Breast epithelium (tissue), 4 donors: ENCODE measurements around the gene DCLK1. TPM values are rescaled to one million over a fixed set of nuclear protein-coding genes. Genes with fewer than 3 reads are reported as not detected.

ENCODE experiments used
- DNase-seq, 2 donors: peaks; one replicate each; pipeline ENCODE4 v3.0.0-alpha.2; 2019; ENCODE audit warnings: low spot score in 2 of 2
- H3K27ac ChIP-seq, 2 donors: fragments of 200-600 bp; sonication (generic) in 1 of 2; one replicate each; pipeline ENCODE4 v1.5.1; 2016 to 2019; ENCODE audit warnings: mild to moderate bottlenecking in 1 of 2
- H3K27me3 ChIP-seq, 2 donors: fragments of 200-600 bp; sonication (generic) in 1 of 2; one replicate each; pipeline versions ENCODE4 v1.5.1 to v1.6.0; 2017 to 2019; ENCODE audit warnings: control low read depth in 1 of 2, mild to moderate bottlenecking in 1 of 2
- H3K36me3 ChIP-seq: fragments of 200-600 bp; one replicate; pipeline ENCODE4 v1.5.1; 2019
- H3K4me1 ChIP-seq, 2 donors: fragments of 200-600 bp; sonication (generic); one replicate each; pipeline ENCODE4 v1.5.1; 2016 to 2019; ENCODE audit warnings: control low read depth in 1 of 2
- H3K4me3 ChIP-seq, 3 donors: fragments of 200-600 bp; sonication (generic); 1 replicate in 2 of 3; 2 replicates in 1 of 3; pipeline ENCODE4 v1.5.1; 2016 to 2019; ENCODE audit warnings: mild to moderate bottlenecking in 3 of 3, moderate library complexity in 2 of 3
- H3K9me3 ChIP-seq, 2 donors: fragments of 200-600 bp; sonication (generic) in 1 of 2; one replicate each; pipeline ENCODE4 v1.5.1; 2016 to 2019; ENCODE audit warnings: control low read depth in 1 of 2
- CTCF ChIP-seq, 3 donors: fragments of 450-650 bp; IDR thresholded peaks; one replicate each; pipeline ENCODE4 v1.5.1; 2016 to 2017; ENCODE audit warnings: antibody characterized with exemption in 3 of 3, mild to moderate bottlenecking in 3 of 3, moderate library complexity in 3 of 3
- POLR2A ChIP-seq: fragments of 450-650 bp; IDR thresholded peaks from one replicate; pipeline ENCODE4 v1.6.1; 2016; ENCODE audit warnings: antibody characterized with exemption, mild to moderate bottlenecking, moderate library complexity
- POLR2AphosphoS5 ChIP-seq, 3 donors: sonication (generic); formaldehyde crosslinking; IDR thresholded peaks; one replicate each; pipeline ENCODE4 v1.6.1; 2017; ENCODE audit warnings: antibody characterized with exemption in 3 of 3
- intact Hi-C: fragments of 100-400 bp; cut with DNase I; formaldehyde crosslinking; loops from one replicate; pipeline ENCODE4 v1.15.1; 2023; ENCODE audit warnings: low total_unique reads
- total RNA-seq, 3 donors: library from RNA; depleted of rRNA; stranded (reverse); fragments of >200 nt; gene quantifications; one replicate each; pipeline ENCODE4 v1.1.0, GENCODE V29; 2016

DCLK1 gene
- total RNA-seq, 3 donors from 2014 or later: 21.2 to 158 (median 28.2) TPM

GRCh38 chr13:35733827-35734226 is 397.4 kb downstream of the DCLK1 start:
- Histone ChIP-seq H3K27ac (no peak overlapping the region), H3K4me3 (no peak overlapping the region), H3K9me3 (no peaks in the 10 kb centered on the region), H3K36me3 (no peaks in the 10 kb centered on the region), H3K27me3 (no peaks in the 10 kb centered on the region), H3K4me1 (no peaks in the 10 kb centered on the region)
- no peak for DNase-seq
- TF ChIP-seq POLR2A (no peak), POLR2AphosphoS5 (IDR thresholded peaks at IDR 0.05) (no peak), CTCF (IDR thresholded peaks at IDR 0.05) (no peak)
- intact Hi-C loops: no loop called here

- TF ChIP-seq CTCF (IDR thresholded peaks at IDR 0.05) (no peak), POLR2A (no peak), POLR2AphosphoS5 (IDR thresholded peaks at IDR 0.05) (no peak)
- Histone ChIP-seq H3K36me3 (no peaks in the 10 kb centered on the region), H3K4me1 (no peaks in the 10 kb centered on the region), H3K4me3 (no peak overlapping the region), H3K27ac (no peak overlapping the region), H3K9me3 (no peaks in the 10 kb centered on the region), H3K27me3 (no peaks in the 10 kb centered on the region)
- intact Hi-C loops: no loop called here
- no peak for DNase-seq
These were observed 398.6 kb downstream of the DCLK1 start for GRCh38 chr13:35732565-35732964.

GRCh38 chr13:35731471-35731870 is 399.7 kb downstream of the DCLK1 start:
- intact Hi-C loops: no loop called here
- Histone ChIP-seq H3K9me3 (no peaks in the 10 kb centered on the region), H3K4me3 (no peak overlapping the region), H3K27me3 (no peaks in the 10 kb centered on the region), H3K27ac (no peak overlapping the region), H3K4me1 (no peaks in the 10 kb centered on the region), H3K36me3 (no peaks in the 10 kb centered on the region)
- TF ChIP-seq POLR2A: no peak
- TF ChIP-seq CTCF (IDR thresholded peaks at IDR 0.05): no peak
- no peak for TF ChIP-seq POLR2AphosphoS5 (IDR thresholded peaks at IDR 0.05)
- no peak for DNase-seq

- TF ChIP-seq POLR2AphosphoS5 (IDR thresholded peaks at IDR 0.05) (no peak), POLR2A (no peak), CTCF (IDR thresholded peaks at IDR 0.05) (no peak)
- no peak for DNase-seq
- H3K4me3 ChIP-seq: no peak overlapping the region
- no peaks in the 10 kb centered on the region for H3K27me3 ChIP-seq
- no peak overlapping the region for H3K27ac ChIP-seq
- no peaks in the 10 kb centered on the region for H3K9me3 ChIP-seq
- no peaks in the 10 kb centered on the region for H3K36me3 ChIP-seq
- intact Hi-C loops: no loop called here
- H3K4me1 ChIP-seq: no peaks in the 10 kb centered on the region
These were observed 401.1 kb downstream of the DCLK1 start for GRCh38 chr13:35729926-35730627.

- Histone ChIP-seq H3K9me3 (no peaks in the 10 kb centered on the region), H3K27ac (no peak overlapping the region), H3K4me1 (no peaks in the 10 kb centered on the region), H3K27me3 (no peaks in the 10 kb centered on the region), H3K4me3 (no peak overlapping the region), H3K36me3 (no peaks in the 10 kb centered on the region)
- intact Hi-C loops: no loop called here
- TF ChIP-seq POLR2A (no peak), POLR2AphosphoS5 (IDR thresholded peaks at IDR 0.05) (no peak), CTCF (IDR thresholded peaks at IDR 0.05) (no peak)
- no peak for DNase-seq
These were observed 403.3 kb downstream of the DCLK1 start for GRCh38 chr13:35727881-35728280.
